Activated effector memory CD4-positive, alpha-beta T cell treated with Interleukin-2 at 50 U/mL for 16 hours (primary cell): ENCODE data around the gene ROM1.
"Not testable (repeated sequence)": the region's sequence is repeated elsewhere in the genome, so short reads cannot be mapped to it uniquely, and the experiment has no call there.

Source experiments
- DNase-seq: peaks from one replicate; pipeline ENCODE4 v3.0.0-alpha.2; 2020

ROM1 gene

DNA sequence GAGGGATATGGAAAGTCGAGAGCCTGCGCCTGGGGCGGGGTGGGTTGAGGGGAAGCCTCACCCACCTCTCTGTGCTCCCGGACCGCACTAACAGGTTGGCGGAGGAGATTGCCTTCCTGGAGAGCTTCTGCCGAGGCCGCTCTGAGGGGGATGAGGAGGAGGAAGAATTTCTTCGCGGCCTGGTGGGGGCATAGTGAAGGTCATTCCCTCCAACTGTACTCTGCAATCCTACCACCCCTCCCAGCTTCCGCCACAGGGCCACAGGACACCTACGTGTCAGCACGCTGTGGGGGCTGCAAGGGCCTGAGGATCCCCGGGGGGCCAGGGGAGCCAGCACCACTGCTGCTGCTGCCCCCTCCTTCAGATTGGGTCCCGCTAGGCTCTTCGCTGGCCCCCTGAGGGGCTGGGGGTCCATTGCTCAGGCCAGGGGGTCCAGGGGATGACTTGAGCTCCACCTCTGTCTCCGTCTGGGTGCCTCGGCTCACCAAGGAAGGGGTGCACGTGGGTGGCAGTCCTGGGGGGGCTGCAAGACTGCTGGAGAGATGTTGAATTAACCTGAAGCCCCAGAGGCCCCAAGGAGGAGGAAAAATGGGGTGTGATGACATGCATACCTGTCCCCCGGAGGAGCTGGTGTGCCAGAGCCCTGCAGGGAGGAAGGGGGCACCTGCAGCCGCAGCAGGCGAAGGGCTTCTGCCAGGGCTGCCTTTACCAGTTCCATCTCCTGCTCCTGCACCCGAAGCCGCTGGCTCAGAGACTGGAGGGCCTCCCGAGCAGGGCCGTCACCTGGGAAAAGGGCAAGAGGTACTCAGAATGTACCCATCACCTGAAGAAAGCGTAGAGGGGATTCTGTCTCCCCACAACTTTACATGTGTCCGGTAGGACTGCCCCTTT is 2.0 kb upstream of the ROM1 start:
- DNase-seq: no peak

DNA sequence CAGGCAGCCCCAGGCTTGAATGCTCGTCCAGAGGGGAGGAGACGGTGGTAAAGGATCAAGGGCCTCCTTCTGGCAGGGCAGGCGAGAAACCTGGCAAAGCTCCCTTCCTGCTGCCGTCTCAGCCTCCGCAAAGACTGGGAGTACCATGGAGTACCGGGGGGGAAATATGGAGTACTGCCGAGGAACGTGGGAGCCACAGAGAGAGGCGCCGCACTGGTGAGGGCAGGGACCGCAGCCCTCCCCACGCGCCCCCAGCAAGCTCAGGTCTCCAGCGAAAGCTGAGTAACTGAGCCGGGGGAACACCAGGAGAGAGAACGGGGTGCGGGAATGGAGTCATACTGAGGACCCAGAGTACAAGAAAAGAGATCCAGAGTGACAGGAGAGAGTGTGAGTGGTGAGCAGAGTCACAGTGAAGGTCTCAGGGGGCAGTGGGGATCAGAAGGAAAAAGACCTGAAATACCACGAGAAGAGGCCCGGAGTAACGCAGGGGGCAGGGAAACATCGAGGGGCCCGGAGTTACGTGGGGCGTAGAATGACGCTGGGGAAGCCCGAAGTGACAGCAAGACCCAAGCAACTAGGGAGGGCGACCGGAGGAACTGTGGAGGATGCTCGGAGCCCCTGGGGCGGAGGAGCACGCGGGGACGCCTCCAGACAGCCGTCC is 1.2 kb upstream of the ROM1 start:
- no peak for DNase-seq

DNA sequence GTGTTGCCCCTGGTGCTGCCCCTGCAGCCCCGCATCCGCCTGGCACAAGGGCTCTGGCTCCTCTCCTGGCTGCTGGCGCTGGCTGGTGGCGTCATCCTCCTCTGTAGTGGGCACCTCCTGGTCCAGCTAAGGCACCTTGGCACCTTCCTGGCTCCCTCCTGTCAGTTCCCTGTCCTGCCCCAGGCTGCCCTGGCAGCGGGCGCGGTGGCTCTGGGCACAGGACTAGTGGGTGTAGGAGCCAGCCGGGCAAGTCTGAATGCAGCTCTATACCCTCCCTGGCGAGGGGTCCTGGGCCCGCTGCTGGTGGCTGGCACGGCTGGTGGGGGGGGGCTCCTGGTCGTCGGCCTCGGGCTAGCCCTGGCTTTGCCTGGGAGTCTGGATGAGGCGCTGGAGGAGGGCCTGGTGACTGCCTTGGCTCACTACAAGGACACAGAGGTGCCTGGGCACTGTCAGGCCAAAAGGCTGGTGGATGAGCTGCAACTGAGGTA is 278 bp downstream of the ROM1 start:
- DNase-seq: no peak

DNA sequence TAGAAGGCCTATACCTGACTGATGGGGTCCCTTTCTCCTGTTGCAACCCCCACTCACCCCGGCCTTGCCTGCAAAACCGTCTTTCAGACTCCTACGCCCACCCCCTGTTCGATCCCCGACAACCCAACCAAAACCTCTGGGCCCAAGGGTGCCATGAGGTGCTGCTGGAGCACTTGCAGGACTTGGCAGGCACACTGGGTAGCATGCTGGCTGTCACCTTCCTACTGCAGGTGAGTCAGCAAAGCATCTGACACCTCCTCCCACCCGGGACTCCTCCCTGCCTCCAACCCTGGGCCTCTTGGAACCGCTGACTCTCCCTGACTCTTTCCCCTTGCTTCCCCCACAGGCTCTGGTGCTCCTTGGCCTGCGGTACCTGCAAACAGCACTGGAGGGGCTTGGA is 1.2 kb downstream of the ROM1 start:
- DNase-seq: no peak

DNA sequence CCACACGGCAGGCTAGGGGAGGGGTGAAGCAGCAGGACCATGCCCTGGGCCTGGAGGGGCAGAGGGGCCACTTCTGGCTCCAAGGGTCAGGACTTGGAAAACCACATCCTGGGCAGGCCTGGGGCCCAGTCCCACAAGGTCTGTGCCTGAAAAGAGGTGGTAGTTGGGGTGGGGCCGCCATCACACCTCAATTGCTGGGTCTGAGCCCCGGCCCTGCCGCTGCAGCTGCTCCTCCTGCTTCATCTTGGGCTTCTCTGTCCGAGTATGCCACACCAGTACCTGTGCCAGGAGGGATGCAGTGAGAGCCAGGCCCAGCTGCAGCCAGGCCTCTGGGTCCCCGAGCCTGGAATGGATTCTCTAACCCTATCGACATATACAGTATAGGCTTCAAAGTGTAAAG is 2.5 kb downstream of the ROM1 start:
- no peak for DNase-seq

DNA sequence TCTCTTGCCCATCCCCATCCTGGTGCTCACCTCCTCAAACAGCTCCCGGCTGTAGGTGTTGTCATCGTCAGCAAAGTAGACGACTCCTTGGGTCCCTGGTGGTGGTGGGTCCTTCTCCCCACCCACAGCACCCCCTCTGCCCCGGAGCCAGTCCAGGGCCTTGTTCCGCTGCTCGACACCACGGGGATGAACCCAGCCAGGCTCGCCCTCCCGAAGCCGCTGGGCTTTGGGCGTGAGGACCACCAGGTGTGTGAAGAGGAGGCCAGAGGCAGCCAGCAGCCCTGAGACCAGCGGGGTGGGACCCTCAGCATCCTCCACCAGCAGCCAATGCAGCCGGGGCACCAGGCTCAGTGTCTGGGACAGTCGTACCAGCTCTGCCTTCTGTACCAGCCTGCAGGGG is 3.9 kb downstream of the ROM1 start:
- DNase-seq: not testable (repeated sequence)

DNA sequence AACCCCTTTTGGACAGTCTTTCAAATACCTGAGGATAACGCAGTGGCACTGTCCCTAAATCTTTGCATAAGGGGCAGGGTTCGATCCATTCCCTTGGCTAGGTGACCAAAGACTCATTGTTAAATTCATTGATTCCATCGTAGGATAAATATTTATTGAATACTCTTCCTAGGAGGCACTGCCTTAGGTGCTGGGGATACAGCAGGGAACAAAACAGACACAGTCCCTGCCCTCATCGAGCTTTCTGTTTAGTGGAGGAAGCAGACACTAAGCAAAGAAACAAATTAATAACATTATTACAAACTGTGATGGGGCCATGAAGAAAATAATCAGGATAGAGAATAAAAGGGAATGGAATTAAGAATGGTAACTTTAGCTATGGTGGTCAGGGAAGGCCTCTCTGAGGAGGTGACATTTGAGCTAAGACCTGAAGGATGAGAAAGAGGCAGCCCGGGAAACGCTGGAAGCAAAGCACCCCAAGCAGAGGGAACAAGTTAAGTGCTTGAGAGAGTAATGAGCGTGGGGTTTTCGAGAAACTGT is 8.0 kb downstream of the ROM1 start:
- no peak for DNase-seq

DNA sequence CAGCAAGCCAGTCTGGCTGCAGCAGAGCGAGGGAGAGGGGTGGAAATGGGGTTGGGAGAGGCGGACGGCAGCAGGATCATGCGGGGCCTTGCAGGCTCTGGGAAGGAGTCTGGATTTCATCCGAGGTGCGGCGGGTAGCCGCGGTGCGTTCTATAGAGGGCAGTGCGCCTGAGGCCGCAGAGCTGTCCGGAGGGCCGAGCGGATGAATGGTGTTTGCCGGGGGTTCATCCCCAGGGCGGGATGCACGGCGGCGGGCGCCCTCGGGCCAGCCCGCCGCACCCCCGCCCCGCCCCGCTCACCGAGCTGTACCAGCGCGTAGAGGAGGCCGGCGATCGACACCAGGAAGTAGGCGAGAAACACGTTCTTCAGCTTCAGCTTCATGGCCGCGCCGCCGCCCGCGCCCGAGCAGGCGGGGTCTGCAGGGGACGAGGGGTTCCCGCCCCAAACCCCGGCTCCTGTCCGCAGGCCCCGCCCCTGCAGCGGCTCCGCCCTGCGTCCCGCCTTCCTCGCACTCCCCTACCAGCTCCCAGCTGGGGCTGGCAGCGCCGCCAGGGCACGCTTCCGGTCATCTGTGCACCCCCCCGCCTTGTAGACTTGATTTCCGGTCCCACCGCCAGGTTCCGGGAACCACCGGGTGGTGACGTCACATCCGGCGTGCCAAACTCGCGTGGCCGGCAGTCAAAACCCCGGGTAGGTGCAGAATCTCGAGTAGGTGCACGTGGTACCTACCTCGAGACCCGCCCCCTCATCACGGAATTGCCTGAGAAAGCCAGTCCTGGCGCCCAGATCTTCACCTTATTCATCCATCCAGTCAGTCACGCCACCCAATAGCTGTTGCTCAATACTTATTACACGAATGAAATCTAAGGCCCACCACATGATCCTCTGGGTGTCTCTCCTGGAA is 8.8 kb downstream of the ROM1 start, which contains the start of gene B3GAT3:
TSS of gene B3GAT3 (minus strand) at position 420 of the 904 bp plus-strand sequence. CDS start at position 381, 39 bp downstream.
- DNase-seq: peak; percentile 94

DNA sequence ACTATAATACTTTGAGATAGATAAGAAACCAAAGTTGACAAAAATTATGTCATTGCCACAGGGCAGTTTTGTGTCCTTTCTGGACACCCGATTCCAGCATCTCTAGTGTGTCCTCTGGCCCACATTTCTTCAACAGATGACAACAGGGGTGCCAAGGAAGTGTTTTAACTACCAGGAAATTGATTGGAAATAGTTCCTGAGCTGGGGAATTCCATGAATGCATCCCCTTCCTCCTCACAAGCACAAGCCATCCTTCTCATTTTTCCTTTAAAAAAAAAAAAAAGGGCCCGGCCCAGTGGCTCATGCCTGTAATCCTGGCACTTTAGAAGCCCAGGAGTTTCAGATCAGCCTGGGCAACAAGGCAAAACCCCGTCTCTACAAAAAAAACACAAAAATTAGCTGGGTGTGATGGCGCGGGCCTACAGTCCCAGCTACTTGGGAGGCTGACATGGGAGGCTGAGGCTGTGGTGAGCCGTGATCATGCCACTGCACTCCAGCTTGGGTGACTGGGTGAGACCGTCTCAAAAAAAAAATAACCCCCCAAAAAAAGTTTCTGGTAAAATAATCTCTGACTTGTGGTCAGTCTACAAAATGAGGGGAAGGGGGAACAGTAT is 9.5 kb downstream of the ROM1 start:
- no peak for DNase-seq

DNA sequence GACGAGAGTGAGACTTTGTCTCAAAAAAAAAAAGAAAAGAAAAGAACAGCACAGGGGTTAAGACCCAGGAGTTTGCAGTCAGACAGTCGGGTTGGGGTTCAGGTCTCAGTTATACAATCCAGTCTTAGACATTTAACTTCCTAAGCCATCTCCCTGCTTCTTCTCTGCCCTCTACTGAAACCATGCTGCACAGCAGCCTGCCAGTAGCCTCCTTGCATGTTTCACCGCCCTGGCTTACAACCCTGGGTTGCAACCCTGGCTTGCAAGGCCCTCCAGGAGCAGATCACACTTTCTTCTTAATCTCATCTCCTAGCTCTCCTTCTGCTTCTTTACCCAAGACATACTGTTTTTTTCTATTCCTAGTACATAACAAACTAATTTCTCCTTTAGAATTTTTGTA is 14.7 kb downstream of the ROM1 start:
- DNase-seq: no peak

DNA sequence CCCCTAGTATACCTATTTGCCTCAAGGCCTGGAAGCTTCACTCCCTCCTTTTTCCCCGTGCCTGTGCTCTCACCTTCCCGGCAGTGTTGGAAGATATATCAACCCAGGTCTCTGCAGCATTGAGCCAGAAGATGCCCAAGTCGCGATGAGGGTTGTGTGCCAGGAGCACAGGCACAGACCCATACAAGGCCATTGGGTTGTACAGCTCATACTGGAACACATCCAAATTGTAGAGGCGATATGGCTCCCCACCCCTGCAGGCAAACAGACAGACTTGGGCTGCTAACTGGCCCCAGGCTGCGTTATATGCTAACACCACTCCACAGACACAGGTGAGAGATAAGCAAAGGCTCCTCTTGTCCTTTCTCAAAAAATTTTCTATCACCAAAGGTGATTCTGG is 19.4 kb downstream of the ROM1 start:
- no peak for DNase-seq

DNA sequence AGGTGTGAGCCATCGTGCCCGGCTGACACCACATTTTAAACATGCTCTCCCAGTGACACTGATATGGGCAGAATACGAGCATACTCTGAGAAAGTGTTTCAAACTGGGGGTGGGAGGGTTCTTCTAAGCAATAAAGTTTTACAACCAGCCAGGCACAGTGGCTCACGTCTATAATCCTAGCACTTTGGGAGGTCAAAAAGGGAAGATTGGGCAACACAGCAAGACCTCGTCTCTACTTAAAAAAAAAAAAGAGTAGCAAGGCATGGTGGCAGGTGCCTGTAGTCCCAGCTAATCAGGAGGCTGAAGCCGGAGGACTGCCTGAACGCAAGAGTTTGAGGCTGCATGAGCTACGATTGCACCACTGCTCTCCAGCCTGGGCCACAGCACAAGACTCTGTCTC is 31.2 kb downstream of the ROM1 start:
- no peak for DNase-seq

DNA sequence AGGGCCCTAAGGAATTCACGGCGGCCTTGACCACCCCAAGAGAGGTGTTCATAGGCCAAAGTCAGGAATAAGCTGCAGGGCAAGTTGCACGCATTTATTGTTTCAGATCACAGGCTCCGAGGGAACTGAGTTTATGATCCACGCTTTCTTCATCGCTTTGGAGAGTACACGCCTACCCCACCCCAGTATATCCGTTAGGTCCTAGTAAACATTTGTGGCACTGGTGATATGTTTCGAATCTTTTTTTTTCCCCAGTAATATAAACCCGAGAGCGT is 32.6 kb downstream of the ROM1 start:
- no peak for DNase-seq

DNA sequence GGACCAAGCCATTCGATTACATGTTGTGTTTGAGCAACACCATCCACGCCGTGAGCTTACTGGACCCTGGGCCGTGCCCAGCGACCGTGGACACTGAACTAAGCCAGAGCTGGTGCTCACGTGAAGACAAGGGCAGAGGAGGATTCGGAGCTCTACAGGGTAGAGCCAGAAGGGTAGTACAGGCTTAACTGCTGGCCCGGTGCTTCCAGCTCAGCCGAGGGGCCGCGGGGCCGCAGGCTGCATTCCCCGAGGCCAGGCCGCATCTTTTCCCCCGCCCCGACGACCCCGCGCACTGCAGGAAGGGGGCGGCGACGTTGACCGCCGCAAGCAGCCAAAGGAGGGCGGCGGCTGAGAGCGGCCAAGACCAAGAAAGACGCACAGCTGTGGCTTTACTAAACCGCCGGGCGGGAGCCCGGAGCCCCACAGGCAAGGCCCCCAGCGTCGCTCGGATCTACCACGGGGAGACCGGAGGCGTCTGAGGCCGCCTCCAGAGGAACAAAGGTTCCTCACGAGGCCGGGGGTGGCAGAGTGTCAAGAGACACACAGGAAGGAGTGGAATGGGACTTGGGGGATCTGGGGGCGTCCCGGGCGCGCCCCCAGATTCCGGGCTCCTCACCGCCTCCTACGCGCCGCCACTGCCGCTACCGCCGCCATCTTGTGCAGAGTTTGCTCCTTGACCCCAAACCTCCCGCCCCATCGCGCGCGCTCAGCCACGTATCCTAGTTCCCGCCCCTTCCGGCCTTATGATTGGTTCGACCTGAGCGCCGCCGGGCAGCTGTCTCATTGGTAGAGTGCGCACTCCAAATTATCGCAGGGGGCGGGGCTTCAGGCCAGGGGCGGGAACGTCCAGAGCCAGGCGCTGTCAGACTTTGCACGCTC is 33.1 kb downstream of the ROM1 start, which contains the start of gene GANAB:
TSS of gene GANAB (minus strand) at position 668 of the 879 bp plus-strand sequence. CDS start at position 654, 14 bp downstream.
- DNase-seq: peak; percentile 98

DNA sequence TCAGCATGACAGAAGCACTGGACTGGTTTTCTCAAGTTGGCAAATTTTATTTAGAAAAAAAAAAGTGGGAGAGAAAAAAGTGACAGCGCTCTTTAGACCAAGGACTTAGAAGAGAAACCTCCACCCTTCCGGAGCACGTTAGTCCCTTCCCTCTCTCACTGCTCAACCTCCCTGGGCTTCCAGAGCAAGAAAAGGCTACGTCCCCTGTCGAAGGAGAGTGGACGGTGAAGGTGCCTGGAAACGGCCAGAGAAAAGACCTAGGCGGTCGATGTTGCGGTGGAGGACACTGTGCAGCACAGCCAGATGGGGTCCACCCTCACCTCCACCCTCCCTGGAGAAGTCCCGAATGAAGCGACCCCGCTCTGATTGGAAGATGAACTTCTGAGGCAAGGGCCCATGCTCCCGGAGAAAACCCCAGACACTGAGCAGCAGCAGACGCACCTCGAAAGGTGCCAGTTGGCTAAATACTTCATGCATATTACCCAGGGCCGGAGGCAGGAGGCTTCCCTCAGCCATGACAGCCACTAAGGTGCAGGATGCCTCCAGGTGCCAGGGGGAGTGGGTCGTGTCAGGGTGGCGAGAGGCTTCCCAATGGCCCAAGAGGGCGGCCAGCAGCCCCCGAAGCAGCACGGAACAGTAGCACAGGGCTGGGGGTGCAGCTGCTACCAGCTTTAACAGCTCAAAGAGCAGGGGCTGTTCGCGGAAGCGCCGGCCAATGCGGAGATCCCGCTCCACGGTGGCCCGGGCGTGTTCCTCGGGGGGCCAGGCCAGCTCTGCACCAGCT is 34.0 kb downstream of the ROM1 start:
- DNase-seq: no peak

DNA sequence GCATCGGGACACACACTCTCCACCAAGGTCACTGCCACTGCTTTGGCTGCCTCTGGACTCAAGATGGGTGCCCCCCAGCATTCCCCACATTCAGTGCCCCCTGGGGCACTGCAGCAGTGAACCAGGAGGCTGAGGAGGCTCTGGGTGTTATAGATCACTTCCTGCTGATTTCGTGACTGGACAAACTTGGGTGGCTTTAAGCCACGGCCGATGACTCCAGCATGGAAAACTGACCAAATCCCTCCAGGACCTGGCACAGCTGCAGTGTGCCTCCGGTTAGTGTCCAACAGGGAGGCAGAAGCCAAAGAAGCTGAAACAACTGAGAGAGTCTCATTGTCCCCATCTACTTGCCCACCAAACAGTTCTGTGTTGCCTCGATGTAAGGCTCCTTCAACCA is 34.5 kb downstream of the ROM1 start:
- no peak for DNase-seq

DNA sequence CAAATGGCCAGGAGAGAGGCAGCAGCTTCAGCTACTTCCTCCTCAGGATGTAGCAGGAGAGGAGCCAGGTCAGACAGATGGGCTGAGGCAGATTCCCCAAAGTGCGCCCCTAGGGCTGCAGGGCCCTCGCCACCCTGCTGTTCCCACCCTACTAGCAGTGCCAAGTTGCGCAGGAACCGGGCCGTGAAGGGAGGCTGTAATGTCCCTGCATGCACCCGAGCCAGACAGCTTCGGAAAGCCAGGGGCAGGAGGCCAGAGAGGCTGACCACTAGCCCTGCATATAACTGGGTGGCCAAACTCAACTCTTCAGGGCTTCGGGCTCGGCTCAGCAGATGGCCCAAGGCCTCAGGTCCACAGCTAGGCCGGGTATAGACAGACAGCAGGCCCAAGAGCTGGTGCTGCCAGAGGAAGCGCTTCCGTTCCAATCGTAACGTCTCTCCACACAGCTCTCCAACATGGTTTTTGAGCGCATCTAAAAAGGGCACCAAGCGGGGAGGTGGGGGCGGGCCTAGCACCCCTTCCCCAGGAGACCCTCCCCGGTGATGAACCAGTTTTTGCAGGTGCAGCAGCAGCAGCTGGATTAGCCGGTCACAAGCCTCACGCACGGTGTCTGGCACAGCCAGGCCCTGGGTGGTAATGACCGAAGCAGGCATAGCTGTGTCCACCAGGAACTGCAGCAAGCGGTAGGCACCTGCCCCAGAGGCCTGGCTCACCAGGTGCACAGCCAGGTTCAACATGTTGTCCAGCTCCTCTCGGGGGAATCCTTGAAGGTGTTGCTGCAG is 35.3 kb downstream of the ROM1 start:
- DNase-seq: no peak

DNA sequence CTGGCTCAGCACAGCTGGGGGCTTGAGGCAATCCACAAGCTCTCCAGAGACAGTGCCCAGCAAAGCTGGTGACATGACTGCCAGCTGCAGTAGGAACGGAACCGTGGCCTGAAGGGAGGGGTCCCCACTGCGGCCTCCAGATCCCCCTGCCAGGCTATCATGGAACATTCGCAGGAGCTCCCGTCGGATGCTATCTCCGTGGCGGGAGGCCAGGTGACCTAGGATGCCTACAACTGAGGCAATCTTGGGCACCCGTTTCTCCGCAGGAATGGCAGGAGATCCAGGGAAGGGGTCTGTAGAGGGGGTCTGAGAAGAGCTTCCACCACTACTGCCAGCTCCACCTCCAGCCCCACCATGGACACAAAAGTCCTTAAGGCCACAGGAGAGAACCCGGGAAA is 35.9 kb downstream of the ROM1 start:
- no peak for DNase-seq

DNA sequence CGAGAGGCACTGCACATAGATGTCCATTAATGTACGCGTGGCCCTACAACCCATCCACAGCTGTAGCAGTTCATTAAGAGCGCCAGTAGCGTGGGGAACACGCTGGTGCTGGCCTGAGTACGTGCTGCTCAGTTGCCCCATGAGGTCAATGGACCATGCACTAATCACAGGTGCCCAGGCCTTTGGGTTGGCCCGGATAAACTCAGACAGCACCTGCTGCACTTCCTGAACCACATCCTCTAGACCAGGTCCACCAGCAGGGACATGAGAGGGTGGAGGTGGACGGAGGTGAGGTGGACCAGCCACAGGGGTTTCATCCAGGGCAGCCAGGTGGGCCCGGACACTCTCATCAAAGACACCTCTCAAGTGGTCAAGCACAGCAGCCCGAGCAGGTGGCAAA is 36.4 kb downstream of the ROM1 start:
- no peak for DNase-seq

DNA sequence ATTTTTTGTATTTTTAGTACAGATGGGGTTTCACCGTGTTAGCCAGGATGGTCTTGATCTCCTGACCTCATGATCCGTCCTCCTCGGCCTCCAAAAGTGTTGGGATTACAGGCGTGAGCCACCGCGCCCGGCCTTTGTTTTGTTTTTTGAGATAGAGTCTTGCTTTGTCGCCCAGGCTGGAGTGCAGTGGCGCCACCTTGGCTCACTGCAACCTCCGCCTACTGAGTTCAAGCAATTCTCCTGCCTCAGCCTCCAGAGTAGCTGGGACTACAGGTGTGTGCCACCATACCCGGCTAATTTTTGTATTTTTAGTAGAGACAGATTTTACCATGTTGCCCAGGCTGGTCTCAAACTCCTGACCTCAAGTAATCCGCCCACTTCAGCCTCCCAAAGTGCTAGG is 37.2 kb downstream of the ROM1 start:
- not testable (repeated sequence) for DNase-seq
